Measurements from ENCODE around the gene FAM89A. TPM values are rescaled to one million over a fixed set of nuclear protein-coding genes. Genes with fewer than 3 reads are reported as not detected.

The FAM89A gene
- total RNA-seq, 2 donors from 2014 or later = 8.4 to 24.5 TPM

GRCh38 chr1:231000639-231001038 is 39.4 kb downstream of the FAM89A start:
- Histone ChIP-seq H3K27me3 (replicated peaks; ENCODE audit: insufficient read depth) (no peaks in the 10 kb centered on the region), H3K27ac (no peak overlapping the region), H3K4me3 (no peak overlapping the region), H3K36me3 (peaks cover 33% of the 10 kb centered on the region), H3K4me1 (ENCODE audit: control insufficient read depth in 1 of 2, low read depth in 2 of 2) (no peaks in the 10 kb centered on the region), H3K9me3 (peaks cover 20% of the 10 kb centered on the region)
- ATAC-seq (ENCODE audit: insufficient number of reproducible peaks, low FRiP score, low read depth) (no peak), DNase-seq (ENCODE audit: low spot score) (no peak)
- no peak for TF ChIP-seq CTCF (IDR thresholded peaks at IDR 0.05)

- Histone ChIP-seq H3K4me1 (ENCODE audit: control insufficient read depth in 1 of 2, low read depth in 2 of 2) (no peaks in the 10 kb centered on the region), H3K27ac (no peak overlapping the region), H3K9me3 (peaks cover 15% of the 10 kb centered on the region), H3K4me3 (no peak overlapping the region), H3K36me3 (peaks cover 34% of the 10 kb centered on the region), H3K27me3 (replicated peaks; ENCODE audit: insufficient read depth) (no peaks in the 10 kb centered on the region)
- ATAC-seq (ENCODE audit: insufficient number of reproducible peaks, low FRiP score, low read depth) (no peak), DNase-seq (ENCODE audit: low spot score) (no peak)
- no peak for TF ChIP-seq CTCF (IDR thresholded peaks at IDR 0.05)
These were observed 39.9 kb downstream of the FAM89A start for GRCh38 chr1:231000201-231000600.

DNA sequence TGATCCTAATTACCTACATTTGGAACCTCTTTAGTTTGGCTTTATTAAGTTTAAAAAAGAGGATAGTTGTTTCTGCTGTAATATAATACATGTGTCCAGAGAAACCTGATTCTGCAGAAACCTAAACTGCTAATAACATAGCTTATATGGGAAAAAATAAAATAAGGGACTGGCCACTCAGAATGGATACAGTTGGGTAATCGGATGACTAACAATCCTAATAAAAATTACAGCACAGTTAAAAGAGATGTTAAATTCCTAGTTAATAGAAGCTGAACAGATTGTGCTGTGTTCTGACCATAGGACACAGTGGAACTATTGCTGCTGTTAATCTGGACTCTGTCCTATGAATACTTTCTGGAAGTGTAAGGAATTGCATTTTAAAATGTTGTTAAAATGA is 45.2 kb downstream of the FAM89A start:
- Histone ChIP-seq H3K27me3 (replicated peaks; ENCODE audit: insufficient read depth) (no peaks in the 10 kb centered on the region), H3K4me1 (ENCODE audit: control insufficient read depth in 1 of 2, low read depth in 2 of 2) (no peaks in the 10 kb centered on the region), H3K36me3 (peaks cover 33% of the 10 kb centered on the region), H3K4me3 (no peak overlapping the region), H3K27ac (no peak overlapping the region), H3K9me3 (no peaks in the 10 kb centered on the region)
- no peak for DNase-seq (ENCODE audit: low spot score)
- ATAC-seq (ENCODE audit: insufficient number of reproducible peaks, low FRiP score, low read depth) = no peak
- no peak for TF ChIP-seq CTCF (IDR thresholded peaks at IDR 0.05)

- DNase-seq (ENCODE audit: low spot score) (no peak), ATAC-seq (ENCODE audit: insufficient number of reproducible peaks, low FRiP score, low read depth) (no peak)
- no peaks in the 10 kb centered on the region for H3K9me3 ChIP-seq
- H3K4me3 ChIP-seq = no peak overlapping the region
- TF ChIP-seq CTCF (IDR thresholded peaks at IDR 0.05) = no peak
- H3K27me3 ChIP-seq (replicated peaks; ENCODE audit: insufficient read depth) = no peaks in the 10 kb centered on the region
- H3K4me1 ChIP-seq (ENCODE audit: control insufficient read depth in 1 of 2, low read depth in 2 of 2) = no peaks in the 10 kb centered on the region
- peaks cover 9% of the 10 kb centered on the region for H3K36me3 ChIP-seq
- no peak overlapping the region for H3K27ac ChIP-seq
These were observed 47.8 kb downstream of the FAM89A start for GRCh38 chr1:230992100-230992774.

GRCh38 chr1:230987448-230987847 is 52.6 kb downstream of the FAM89A start:
- no peaks in the 10 kb centered on the region for H3K9me3 ChIP-seq
- H3K27me3 ChIP-seq (replicated peaks; ENCODE audit: insufficient read depth) = no peaks in the 10 kb centered on the region
- H3K4me3 ChIP-seq = no peak overlapping the region
- no peak for TF ChIP-seq CTCF (IDR thresholded peaks at IDR 0.05)
- DNase-seq (ENCODE audit: low spot score) (no peak), ATAC-seq (ENCODE audit: insufficient number of reproducible peaks, low FRiP score, low read depth) (no peak)
- H3K27ac ChIP-seq = no peak overlapping the region
- H3K36me3 ChIP-seq = peaks cover 3% of the 10 kb centered on the region
- no peaks in the 10 kb centered on the region for H3K4me1 ChIP-seq (ENCODE audit: control insufficient read depth in 1 of 2, low read depth in 2 of 2)

Data from thoracic aorta (tissue), 2 donors.